Head of caudate nucleus (tissue), 42 donors: Measurements from ENCODE around the gene TRAF7.
A peak's percentile ranks its signal among the peaks of the same experiment; 100 is the strongest.
"Not testable (repeated sequence)": the region's sequence is repeated elsewhere in the genome, so short reads cannot be mapped to it uniquely, and the experiment has no call there.

ENCODE experiments used
- DNase-seq, 42 donors: peaks; one replicate each; pipeline versions ENCODE4 v3.0.0 to v3.0.0-alpha.2; 2020 to 2021; ENCODE audit warnings: mixed read lengths in 7 of 42
- intact Hi-C: fragments of 100-400 bp; cut with DNase I; formaldehyde crosslinking; loops from one replicate; pipeline ENCODE4 v1.15.0; 2022

TRAF7 gene

GRCh38 chr16:2117960-2118722, 37.4 kb upstream of the TRAF7 start:
- intact Hi-C loops = not testable (repeated sequence)
- DNase-seq = peak in 14 of 42 donors; percentile 26 to 69 (median 50)

DNA sequence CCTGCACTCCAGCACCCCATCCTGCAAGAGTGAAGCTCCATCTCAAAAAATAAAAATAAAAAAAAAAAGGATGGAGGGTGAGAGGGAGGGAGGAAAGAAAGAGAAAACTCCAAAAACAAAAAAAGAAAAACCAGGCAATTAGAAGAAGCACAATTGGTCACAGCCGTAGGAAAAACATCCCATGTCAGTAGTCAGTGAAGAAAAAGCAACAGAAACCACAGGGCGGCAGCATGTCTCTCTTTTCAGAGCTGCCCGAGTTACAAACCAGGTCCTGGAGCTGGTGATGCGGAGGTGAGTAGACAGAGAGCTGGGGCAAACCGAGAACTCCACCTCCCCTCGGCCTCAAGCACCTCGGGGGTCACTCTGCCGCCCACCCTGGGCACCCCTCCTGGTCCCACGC, 34.3 kb upstream of the TRAF7 start:
- DNase-seq = peak; percentile 56 to 93 (median 82)
- intact Hi-C loops = not testable (repeated sequence)

GRCh38 chr16:2121853-2122252, 33.7 kb upstream of the TRAF7 start:
- intact Hi-C loops = no loop called here
- DNase-seq = peak in 30 of 42 donors; percentile 21 to 78 (median 47)

GRCh38 chr16:2122429-2122828, 33.2 kb upstream of the TRAF7 start:
- intact Hi-C loops = no loop called here
- no peak for DNase-seq

- DNase-seq, intact Hi-C loops: not testable (repeated sequence)
Measured at GRCh38 chr16:2122934-2123683, 32.5 kb upstream of the TRAF7 start.

DNA sequence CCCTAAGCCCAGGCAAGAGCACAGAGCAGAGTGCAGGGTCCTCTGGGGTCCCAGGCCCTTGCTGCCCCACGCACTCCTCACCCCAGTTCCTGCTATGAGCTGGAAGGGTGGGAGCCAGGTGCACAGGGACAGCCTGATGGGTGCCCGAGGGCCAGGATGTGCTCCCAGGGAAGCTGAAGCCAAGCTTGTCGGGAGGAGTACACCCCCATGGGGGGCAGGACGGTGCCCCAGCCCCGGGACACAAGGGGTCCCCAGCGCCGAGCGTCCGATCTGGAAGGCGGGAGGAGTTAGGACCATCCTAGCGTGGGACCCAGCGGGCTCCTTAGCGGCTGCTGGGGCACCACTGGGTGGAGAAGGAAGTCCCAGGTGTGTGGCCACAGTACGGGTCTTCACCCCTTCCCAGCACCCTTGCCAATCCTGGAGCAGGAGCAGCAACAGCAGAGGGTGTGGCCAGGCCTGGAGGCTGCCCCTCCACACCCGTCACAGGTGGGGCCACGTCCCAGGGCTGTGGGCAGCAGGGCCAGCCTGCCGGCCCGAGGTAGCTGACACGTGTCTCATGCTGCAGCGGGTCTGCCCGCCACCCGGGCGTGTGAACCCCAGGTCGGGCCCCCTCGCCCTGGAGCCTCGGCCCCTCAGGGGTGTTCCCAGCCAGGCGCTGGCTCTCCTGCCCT, 31.7 kb upstream of the TRAF7 start:
- DNase-seq, intact Hi-C loops: not testable (repeated sequence)

GRCh38 chr16:2124377-2124693, 31.2 kb upstream of the TRAF7 start:
- intact Hi-C loops = not testable (repeated sequence)
- peak in 1 of 42 donors; percentile 19 for DNase-seq

DNA sequence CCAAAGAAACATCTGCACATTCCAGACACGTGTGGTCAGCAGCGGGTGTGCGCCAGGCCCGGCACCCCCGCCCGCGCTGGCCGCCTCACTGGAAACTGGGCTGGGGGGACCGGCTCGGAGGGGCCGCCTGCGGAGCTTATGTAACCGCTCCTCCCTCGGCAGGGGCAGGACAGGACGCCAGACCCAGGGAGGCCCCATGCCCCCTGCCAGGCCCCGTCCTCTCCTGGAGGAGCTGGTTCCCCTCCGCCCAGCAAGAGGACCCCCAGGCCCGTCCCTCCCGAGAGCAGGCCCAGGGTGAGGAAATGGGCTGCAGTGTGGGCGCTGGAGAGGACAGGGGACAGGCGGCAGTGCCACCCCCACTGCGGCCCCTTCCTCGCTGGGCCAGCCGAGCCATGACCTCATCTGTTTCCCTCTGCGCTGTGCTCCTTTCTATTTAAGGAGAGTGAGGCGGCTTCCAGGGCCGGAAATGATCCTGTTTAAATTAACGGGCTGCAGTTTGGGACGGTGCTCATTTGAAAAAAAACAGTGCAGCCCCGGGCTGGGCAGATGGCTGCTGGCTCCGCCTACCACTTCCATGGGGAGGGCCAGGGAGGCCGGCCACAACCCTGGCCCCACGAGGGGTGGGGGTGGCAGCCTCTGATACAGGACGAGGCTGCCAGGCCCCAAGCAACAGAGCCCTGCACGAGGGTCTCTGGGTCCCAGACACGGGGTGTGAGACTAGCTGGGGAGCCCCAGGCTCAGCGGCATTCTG, 30.7 kb upstream of the TRAF7 start:
- intact Hi-C loops = not testable (repeated sequence)
- DNase-seq = peak in 29 of 42 donors; percentile 25 to 80 (median 52)

- intact Hi-C loops, DNase-seq: not testable (repeated sequence)
Measured at GRCh38 chr16:2125609-2126008, 30.0 kb upstream of the TRAF7 start.

DNA sequence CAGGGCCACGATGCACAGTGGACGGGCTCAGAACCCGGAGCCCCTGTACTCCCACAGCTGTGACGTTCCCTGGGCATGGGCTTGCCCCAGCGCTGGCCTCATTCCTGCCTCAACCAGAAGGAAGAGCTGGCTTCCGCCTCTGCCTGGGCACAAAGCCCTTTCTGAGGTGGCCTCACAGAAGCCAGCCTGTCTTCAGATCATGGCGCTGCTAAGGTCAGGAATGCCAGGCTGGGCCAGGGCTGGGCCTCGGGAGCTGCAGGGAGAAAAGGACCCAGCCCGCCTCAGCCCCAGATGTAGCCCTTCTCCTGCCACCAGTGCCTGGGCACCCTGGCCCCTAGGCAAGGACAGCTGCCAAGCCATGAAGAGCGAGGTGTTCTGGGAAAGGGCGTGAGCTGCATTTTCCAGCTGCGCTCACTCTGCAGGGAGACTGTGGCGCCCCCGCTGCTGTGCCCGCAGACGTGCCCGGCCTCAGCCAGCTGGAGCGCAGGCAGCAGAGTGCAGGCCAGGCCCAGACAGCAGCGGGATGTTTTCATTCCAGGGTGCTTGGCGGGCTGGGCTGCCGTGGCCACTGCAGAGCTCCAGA, 29.3 kb upstream of the TRAF7 start:
- peak in 41 of 42 donors; percentile 50 to 88 (median 73) for DNase-seq
- intact Hi-C loops = not testable (repeated sequence)

DNA sequence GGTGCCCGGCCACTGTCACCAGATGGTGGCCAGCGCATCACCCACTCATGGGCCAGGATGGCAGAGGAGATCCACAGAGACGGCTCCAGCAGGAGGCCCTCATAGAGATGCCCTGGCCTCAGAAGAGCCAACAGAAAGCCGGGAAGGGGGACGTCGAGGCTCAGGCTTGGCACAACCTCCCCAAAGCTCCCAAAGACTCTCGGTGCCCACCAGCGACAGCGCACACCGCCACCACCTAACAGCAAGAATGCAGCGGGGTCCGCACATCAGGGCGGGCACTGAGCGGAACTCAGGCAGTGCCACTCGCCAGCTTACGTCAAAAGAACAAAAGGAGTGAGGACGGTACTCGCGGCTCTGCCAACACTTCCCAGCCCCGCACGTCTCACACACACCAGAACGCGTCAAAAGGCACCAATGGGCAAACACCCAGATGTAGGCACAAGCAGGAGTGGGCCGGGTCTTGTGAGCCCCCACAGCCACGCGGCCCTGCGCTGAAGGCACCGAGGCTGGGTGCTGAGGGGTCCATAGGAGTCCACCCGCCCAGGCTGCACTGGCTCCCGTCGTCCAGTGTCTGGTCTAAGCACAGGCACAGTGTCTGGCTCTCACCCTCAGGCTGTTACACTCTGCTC, 28.5 kb upstream of the TRAF7 start:
- DNase-seq = peak in 10 of 42 donors; percentile 15 to 62 (median 47)
- intact Hi-C loops = not testable (repeated sequence)

GRCh38 chr16:2127630-2128280, 27.8 kb upstream of the TRAF7 start:
- peak in 9 of 42 donors; percentile 20 to 67 (median 41) for DNase-seq
- intact Hi-C loops = not testable (repeated sequence)

- DNase-seq, intact Hi-C loops: not testable (repeated sequence)
Measured at GRCh38 chr16:2129251-2129650, 26.3 kb upstream of the TRAF7 start.

GRCh38 chr16:2129890-2130447, 25.6 kb upstream of the TRAF7 start:
- DNase-seq, intact Hi-C loops: not testable (repeated sequence)

- intact Hi-C loops, DNase-seq: not testable (repeated sequence)
Measured at GRCh38 chr16:2133797-2134196, 21.8 kb upstream of the TRAF7 start.

DNA sequence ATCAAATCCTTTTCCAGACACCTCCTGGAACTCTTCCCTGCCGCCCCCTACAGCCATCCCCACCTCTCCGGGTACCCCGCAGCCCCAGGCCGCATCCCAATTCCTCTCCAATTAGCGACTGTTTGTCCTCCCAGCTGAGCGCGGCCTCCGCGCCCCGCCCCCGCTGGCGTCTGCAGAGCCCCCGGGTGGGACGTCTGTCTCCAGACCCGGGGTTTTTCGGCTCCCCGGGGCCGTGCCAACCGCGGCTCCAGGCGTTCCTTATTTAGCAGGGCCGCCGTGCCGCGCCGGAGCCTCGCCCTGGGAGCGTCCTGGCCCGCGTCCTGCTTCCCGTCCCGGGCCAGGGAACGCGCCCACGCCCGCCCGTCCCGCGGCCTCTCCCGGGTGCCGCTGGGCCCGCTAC, 20.5 kb upstream of the TRAF7 start:
- peak in 4 of 42 donors; percentile 24 to 56 (median 42) for DNase-seq
- intact Hi-C loops = not testable (repeated sequence)

DNA sequence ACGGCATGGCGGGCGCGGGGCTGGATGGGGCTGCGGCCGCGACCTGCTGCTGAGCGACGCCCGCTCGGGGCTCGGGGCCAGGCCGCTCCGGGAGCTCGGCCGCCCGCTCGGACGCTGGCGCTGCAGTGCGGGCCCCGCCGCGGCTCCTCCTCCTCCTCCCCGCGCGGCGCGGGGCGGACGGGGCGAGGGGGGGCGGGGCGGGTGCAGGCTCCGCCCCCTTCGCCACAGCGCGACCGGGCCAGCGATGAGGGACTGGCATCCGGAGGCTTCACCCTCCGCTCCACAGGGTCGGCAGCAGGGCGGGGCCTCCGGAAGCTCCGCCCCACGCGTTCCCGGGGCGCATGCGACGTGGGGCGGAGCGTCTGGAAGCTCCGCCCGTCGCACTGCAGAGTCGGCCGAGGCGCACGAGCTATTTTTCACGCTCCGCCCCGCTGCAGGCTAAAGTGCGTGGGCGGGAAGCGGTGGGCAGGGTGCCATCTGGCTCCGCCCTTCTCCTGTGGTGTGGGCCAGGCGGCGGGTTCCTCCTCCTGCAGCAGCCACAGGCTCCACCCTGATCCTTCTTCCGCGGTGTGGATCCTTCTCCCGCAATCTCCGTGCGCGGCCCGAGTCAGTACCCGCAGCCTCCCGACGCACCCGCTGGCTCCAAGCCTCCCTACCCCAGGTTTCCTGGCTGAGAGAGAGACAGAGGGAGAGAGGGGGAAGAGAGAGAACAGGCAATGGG, 19.7 kb upstream of the TRAF7 start, which contains the start of gene PKD1:
Gene PKD1, minus strand, starts transcription at position 129 of the 721 bp plus-strand sequence. CDS start 209 bp downstream, outside the sequence.
- peak; percentile 83 to 98 (median 95) for DNase-seq
- intact Hi-C loops = not testable (repeated sequence)
